Activated naive CD4-positive, alpha-beta T cell treated with Interleukin-2 at 50 U/mL for 16 hours (primary cell): ENCODE measurements around the gene APBA2.
"Not testable (repeated sequence)": the region's sequence is repeated elsewhere in the genome, so short reads cannot be mapped to it uniquely, and the experiment has no call there.

Source experiments
- DNase-seq: peaks from one replicate; pipeline ENCODE4 v3.0.0-alpha.2; 2020

Gene APBA2

DNA sequence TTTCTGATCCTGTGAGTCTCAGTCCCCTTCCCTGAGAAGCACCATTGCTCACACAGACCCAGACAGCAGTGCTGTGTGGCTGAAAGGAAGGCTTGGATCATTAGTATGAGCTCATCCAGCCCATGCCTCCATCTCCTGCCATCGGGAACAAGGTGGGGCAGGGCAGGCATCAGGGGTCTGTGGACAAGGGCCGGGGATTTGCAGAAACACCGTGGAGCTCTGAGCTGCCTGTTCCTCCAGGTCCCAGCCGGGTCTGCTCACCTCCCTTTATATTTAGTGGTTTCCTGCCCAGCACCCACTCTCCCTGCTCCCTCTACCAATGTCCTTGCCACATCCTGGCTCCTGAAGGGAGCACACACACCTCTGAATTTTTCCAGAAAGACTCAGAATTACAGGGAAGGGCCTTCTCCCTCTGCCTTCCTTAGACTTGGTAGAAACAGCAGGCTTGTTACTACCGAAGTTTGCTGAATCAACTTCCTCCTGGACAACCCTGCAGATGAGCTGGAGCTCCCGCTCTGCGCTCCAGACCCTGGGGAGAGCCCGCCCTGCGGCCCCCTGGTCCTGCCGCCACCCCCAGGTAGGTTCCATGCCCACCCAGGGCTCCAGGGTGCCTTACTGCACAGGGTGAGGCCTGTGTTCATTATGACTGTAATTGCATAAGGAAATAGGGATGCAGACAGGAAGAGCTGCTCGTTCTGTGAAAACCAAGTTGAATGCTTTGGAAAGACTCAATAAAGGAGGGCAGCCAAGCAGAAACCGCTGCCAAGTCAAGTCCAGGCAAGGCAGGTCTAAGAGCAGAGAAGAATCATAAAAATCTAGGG, 255.7 kb downstream of the APBA2 start:
- no peak for DNase-seq

DNA sequence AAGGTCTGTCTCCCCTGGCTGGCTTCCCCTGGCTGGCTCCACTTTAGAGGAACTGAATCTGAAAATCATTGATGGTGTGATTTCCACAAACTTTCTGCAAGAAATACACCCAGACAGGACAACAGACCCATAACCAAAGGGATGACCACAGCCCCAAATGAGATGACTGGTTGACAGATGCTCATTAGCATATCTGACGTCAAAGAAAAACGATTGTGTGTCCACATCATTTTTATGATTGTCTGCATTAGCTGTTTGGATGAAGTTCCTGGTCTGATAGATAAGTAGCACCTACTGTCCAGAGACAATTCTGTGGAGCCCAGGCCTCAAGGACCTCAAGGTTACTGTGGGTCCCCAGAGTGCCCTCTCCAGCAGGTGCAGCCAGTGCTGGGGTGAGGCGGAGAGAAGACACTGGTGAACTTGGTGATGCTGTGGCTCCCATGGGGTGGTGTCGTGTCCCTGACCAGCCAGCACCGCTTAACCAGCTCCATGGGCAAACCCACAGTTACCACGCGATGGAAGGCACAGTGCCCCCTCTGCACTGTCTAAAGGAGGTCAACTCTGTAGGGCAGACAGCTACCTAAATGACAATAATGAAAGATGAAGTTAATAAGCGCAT, 256.5 kb downstream of the APBA2 start:
- DNase-seq = no peak

DNA sequence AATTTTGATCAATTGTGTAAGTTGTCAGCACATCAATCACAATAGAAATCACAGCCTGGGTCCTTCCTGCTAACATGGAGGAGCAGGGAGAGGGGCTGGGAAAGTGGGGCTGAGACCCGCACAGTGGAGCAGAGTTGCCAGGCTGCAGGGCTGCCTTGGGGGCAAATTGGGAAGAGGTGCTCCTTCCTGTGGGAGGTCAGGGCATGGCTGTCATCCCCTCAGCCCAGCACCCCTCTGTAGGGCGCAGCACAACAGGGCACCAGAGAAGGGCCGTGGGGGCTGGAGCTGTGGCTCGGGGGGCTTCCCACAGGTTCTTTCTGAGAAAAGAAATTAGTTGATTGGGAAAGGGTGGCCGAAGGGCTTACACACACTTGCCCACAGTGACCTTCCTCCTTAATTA, 257.5 kb downstream of the APBA2 start:
- DNase-seq = no peak

DNA sequence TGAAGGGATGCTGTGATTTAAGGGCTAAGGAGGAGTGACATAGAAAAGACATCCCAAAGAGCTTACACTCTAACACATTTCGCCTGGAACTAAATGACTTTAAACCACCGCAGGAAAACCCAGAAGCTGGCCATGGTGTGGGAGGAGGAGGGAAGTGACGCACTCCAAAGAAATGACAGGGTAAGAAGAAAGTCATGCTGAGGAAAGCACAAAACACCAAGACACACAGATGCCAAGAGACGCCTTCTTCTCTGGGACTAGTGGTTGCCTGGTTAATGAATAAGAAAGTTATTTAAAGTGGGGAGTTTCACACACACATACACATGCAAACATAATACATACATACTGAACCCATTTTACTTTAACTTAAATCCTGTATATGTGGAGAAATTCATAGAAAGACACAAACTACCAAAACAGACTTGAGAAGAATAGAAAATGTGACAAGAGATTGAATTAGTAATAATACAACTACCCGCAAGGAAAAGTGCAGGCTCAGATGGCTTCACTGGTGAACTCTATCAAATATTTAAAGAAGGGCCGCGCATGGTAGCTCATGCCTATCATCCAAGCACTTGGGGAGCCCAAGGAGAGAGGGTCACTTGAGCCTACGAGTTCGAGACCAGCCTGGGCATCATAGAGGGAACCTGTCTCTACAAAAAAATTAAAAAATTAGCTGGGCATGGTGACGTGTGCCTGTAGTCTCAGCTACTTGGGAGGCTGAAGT, 258.3 kb downstream of the APBA2 start:
- DNase-seq = no peak

DNA sequence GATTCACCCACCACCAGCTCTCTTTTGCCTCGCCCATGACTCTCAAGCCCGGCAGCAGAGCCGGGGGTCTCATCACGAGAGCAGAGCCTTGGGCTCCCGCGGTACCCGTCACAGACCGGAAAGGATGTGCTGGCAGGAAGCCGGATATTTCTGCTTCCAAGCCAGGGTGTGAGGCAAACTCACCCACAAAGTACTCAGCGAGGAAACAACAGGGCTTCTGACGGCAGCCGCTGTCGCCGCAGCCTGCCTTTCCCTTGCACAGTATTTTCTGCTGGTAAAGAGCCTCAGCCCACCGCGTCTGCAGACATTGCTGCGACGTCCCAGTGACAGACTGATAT, 263.9 kb downstream of the APBA2 start:
- no peak for DNase-seq

DNA sequence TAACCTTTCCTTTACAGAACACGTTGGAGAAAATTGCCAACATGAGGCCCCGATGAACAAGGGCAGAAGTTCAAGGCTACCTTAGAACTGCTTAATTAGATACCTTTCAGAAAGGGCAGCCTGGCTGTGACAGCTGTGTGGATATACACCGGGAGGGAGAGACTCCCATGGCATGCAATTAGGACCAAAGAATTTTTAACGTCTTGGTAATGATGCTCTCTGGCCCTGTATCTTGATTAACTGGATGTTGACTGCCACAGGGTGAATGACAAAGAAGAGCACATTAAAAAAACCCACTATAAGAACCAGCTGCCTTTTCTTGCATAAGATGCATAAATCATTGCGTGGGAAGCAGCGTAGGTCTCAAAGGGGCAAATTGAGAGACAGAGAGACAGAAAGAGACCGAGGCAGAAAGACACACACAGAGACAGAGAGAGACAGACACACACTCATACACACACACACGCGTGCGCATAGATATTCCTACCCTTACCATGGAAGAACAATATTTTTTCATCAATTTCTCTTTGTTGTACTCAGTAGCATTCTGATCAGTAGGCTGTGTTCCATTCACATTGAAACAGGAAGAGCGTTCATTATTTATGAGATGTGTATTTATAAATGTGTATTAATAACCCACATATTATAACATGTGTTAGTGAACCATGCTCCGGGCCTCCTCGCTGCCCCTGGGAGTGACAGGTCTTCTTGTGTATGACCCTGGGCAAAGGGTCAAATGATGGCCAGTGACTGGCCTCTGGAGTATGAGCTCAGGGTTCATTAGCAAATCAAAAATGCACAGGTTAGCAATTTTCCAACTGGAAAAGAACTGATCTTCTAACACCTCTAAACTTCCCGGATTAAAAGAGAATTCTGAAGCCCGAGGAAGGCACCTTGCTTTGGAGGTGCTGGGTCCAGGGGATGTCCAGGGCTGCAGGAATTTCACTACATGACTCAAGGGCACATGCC, 265.0 kb downstream of the APBA2 start:
- no peak for DNase-seq

DNA sequence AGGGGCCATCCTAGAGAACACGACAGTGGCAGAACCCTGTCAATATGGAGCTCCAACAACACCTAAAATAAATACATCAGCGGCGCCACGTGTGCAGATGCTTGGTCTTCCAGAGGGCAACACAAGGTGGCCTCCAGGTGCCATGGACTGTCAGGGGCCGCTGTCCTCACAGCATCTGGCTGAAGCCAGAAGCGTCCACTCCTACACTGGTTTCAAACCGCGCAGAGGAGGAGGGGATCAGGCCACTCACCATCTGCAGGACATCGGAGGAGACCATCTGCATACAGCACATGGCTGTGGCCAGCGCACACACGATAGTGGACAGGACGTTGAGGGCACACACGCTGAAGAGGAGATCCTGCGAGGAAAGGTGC, 265.7 kb downstream of the APBA2 start:
- no peak for DNase-seq

DNA sequence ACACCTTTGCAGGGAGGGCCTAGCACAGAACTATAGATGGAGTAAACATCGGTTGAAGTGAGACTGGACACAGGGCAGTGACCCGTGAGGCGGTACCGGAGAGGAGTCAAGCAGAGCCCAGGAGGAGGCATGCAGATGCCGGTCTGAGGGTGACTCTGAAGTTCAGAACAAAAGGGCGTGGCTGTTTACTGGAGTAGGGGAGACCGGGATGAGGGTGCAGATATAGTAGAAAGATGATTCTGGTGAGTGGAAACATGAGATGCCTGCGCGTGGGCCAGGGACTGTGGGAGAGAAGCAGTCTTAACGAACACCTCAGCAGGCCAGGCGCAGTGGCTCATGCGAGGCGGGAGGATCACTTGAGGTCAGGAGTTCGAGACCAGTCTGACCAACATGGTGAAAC, 270.7 kb downstream of the APBA2 start:
- DNase-seq = no peak

DNA sequence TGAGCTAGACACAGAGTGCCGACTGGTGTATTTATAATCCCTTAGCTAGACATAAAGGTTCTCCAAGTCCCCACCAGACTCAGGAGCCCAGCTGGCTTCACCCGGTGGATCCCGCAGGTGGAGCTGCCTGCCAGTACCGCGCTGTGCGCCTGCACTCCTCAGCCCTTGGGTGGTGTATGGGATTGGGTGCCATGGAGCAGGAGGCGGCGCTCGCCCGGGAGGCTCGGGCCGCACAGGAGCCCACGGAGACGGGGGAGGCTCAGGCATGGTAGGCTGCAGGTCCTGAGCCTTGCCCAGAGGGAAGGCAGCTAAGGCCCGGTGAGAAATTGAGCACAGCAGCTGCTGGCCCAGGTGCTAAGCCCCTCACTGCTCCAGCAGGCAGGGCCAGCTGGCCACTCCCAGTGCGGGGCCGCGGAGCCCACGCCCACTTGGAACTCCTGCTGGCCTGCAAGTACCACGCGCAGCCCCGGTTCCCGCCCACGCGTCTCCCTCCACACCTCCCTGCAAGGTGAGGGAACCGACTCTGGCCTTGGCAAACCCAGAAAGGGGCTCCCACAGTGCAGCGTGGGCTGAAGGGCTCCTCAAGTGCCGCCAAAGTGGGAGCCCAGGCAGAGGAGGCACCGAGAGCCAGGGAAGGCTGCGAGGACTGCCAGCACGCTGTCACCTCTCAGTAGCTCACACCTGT, 274.1 kb downstream of the APBA2 start:
- no peak for DNase-seq

DNA sequence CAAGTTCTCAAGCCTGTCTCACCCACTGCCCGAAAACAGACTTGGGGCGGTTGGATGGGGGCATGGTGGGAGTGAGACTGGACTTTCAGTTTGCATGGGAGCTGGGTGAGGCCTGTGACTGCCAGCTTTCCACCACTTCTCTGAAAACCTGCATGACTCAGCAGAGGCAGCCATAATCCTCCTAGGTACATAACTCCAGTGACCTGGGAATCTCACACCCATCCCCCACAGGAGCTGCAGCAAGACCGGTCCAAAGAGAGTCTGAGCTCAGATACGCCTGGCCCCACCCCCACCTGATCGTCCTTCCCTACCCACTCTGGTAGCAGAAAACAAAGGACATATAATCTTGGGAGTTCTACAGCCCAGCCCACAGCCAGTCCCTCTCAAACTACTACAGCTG, 276.6 kb downstream of the APBA2 start:
- no peak for DNase-seq

DNA sequence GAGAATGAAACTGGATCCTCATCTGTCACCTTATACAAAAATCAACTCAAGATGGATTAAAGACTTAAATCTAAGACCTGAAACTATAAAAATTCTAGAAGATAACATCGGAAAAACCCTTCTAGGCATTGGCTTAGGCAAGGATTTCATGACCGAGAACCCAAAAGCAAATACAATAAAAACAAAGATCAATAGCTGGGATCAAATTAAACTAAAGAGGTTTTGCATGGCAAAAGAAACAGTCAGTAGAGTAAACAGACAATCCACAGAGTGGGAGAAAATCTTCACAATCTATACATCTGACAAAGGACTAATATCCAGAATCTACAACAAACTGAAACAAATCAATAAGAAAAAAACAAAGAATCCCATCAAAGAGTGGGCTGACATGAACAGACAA, 281.3 kb downstream of the APBA2 start:
- DNase-seq = not testable (repeated sequence)
